ENCODE results near the gene JAKMIP3. TPM values are rescaled to one million over a fixed set of nuclear protein-coding genes. Genes with fewer than 3 reads are reported as not detected.

Gene JAKMIP3
- polyA plus RNA-seq, 1 experiment: 0.26 TPM

DNA sequence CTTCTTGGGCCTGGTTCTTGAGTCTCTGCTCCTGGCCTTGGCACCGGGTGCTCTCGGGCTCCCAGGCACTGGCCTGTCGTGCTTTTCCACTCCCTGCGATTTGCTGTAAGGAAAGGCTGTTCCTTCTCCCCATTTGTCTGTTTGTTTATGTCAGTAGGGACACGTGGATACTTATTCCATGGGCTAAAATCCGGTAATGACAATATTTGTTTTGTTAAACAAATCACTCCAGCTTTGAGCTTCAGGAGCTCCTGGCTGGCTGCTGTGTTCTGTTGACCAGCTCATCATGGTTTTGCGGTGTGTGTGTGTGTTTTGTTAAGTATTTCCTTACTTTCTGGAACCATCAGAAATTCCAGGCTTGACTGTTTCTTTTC lies 17.5 kb upstream of the JAKMIP3 start:
- CTCF ChIA-PET: no interaction called here
- H3K36me3 ChIP-seq (ENCODE audit: control insufficient read depth, insufficient read depth, low read length): no peaks in the 10 kb centered on the region
- no peak overlapping the region for H3K4me3 ChIP-seq (ENCODE audit: low read depth, low read length)
- POLR2A ChIA-PET: no interaction called here
- H3K27me3 ChIP-seq (ENCODE audit: control insufficient read depth, insufficient read depth, low read length): peaks cover 11% of the 10 kb centered on the region
- DNase-seq (ENCODE audit: low read depth): no peak
- TF ChIP-seq, protein P1, sequence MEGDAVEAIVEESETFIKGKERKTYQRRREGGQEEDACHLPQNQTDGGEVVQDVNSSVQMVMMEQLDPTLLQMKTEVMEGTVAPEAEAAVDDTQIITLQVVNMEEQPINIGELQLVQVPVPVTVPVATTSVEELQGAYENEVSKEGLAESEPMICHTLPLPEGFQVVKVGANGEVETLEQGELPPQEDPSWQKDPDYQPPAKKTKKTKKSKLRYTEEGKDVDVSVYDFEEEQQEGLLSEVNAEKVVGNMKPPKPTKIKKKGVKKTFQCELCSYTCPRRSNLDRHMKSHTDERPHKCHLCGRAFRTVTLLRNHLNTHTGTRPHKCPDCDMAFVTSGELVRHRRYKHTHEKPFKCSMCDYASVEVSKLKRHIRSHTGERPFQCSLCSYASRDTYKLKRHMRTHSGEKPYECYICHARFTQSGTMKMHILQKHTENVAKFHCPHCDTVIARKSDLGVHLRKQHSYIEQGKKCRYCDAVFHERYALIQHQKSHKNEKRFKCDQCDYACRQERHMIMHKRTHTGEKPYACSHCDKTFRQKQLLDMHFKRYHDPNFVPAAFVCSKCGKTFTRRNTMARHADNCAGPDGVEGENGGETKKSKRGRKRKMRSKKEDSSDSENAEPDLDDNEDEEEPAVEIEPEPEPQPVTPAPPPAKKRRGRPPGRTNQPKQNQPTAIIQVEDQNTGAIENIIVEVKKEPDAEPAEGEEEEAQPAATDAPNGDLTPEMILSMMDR (IDR thresholded peaks at IDR 0.05; ENCODE audit: insufficient read depth, low read depth, low read length): no peak

DNA sequence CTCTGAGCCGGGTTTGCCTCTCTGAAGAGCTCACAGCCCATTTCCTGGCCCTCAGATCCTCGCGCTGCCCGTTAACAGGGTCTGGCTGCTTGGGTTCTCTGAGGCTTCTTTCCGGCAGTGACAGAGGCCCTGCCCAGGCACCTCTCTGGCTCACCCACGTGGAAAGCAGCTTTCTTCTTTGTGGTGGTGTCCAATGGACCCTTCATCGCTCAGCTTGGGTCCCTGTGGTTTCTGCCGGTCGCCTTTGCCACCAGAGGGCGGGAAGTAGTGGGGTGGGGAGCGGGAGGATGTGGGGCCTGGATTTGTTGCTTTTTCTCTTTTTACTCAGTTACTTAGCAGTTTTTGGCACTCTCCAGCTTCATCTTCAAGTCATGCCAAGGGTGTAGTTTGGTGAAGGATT lies 15.6 kb upstream of the JAKMIP3 start:
- H3K27me3 ChIP-seq (ENCODE audit: control insufficient read depth, insufficient read depth, low read length): peaks cover 1% of the 10 kb centered on the region; the same call in 1 of the 2 replicates
- H3K4me3 ChIP-seq (ENCODE audit: low read depth, low read length): no peak overlapping the region
- CTCF ChIA-PET: no interaction called here
- POLR2A ChIA-PET: no interaction called here
- no peak for DNase-seq (ENCODE audit: low read depth)
- TF ChIP-seq, protein P1 (IDR thresholded peaks at IDR 0.05; ENCODE audit: insufficient read depth, low read depth, low read length): no peak
- no peaks in the 10 kb centered on the region for H3K36me3 ChIP-seq (ENCODE audit: control insufficient read depth, insufficient read depth, low read length)

DNA sequence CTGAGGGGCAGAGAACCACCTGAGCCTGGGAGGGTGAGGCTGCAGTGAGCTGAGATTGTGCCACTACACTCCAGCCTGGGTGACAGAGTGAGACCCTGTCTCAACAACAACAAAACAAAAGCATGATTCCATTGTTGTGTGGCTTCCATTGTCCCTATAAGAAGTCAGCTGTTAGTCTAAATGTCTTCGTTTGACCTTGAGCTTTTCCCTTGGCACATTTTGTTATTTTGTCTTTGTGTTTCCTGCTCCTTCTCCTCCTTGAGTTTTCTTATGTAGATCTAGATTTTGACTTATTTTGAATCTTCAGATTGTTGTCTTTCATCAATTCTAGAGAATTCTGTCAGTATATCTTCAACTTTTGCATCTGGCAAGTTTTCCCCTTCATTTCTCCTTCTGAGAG lies 13.6 kb upstream of the JAKMIP3 start:
- CTCF ChIA-PET: no interaction called here
- Histone ChIP-seq H3K4me3 (ENCODE audit: low read depth, low read length) (no peak overlapping the region), H3K36me3 (ENCODE audit: control insufficient read depth, insufficient read depth, low read length) (no peaks in the 10 kb centered on the region), H3K27me3 (ENCODE audit: control insufficient read depth, insufficient read depth, low read length) (no peaks in the 10 kb centered on the region)
- no peak for DNase-seq (ENCODE audit: low read depth)
- TF ChIP-seq, protein P1 (IDR thresholded peaks at IDR 0.05; ENCODE audit: insufficient read depth, low read depth, low read length): no peak
- POLR2A ChIA-PET: no interaction called here

DNA sequence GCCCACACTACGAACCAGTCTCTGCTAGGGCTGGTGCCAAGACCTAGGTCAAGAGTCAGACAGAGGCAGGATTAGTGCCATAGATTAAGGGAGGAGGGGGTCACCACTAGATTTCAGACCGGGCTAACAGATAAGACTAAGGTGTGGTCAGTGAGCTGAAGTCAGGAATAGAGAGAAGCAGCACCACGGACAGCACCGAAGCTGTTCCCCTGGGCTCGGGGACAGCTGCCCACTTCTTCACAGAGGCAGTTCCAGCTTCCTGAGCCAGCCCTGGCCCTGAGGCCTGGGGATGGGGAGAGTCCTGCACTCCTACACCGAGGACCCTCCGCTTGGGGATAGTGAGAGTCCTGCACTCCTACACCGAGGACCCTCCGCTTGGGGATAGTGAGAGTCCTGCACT lies 11.2 kb upstream of the JAKMIP3 start:
- POLR2A ChIA-PET: no interaction called here
- CTCF ChIA-PET: interaction anchor here (0.7 kb wide), 1 partner anchor 21 kb away, joined by 4 read pairs; no protein-coding TSS in a partner anchor
- TF ChIP-seq, protein P1 (IDR thresholded peaks at IDR 0.05; ENCODE audit: insufficient read depth, low read depth, low read length): no peak
- Histone ChIP-seq H3K4me3 (ENCODE audit: low read depth, low read length) (no peak overlapping the region), H3K27me3 (ENCODE audit: control insufficient read depth, insufficient read depth, low read length) (no peaks in the 10 kb centered on the region), H3K36me3 (ENCODE audit: control insufficient read depth, insufficient read depth, low read length) (no peaks in the 10 kb centered on the region)
- DNase-seq (ENCODE audit: low read depth): no peak

DNA sequence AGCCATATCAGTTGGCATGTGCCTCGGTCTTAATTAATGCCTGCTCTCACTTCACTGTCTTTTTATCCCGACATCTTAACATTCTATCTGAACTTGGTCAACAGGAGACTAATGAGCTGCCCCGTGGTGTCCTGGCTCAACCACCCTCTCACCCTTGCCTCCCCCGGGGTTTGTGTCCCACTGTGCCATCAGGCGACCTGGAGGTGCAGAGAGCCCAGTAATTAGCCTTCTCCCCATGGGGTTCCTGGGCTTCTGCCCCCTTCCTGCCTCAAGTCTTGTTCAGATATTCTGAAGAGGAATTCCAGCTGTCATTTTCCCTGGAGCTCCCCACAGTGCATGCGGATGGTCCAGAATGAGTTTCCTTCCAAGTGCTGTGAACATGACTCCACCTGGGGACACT lies 10.1 kb upstream of the JAKMIP3 start:
- CTCF ChIA-PET: no interaction called here
- TF ChIP-seq, protein P1 (IDR thresholded peaks at IDR 0.05; ENCODE audit: insufficient read depth, low read depth, low read length): no peak
- no peak overlapping the region for H3K4me3 ChIP-seq (ENCODE audit: low read depth, low read length)
- no peak for DNase-seq (ENCODE audit: low read depth)
- H3K27me3 ChIP-seq (ENCODE audit: control insufficient read depth, insufficient read depth, low read length): no peaks in the 10 kb centered on the region
- POLR2A ChIA-PET: no interaction called here
- H3K36me3 ChIP-seq (ENCODE audit: control insufficient read depth, insufficient read depth, low read length): no peaks in the 10 kb centered on the region

Measured in BJ (cell line).